NT2/D1 (cell line): Measurements from ENCODE around the gene KIDINS220.

ENCODE experiments used
- YY1 ChIP-seq: IDR thresholded peaks from 2 replicates; pipeline ENCODE4 v1.6.1; 2011; ENCODE audit not compliant: insufficient read length, insufficient read depth
- ZNF274 ChIP-seq: IDR thresholded peaks from 2 replicates; pipeline ENCODE4 v1.6.1; 2011; ENCODE audit warnings: mild to moderate bottlenecking, low read depth, low read length

GRCh38 chr2:8872821-8873432, 35.5 kb upstream of the KIDINS220 start:
- TF ChIP-seq ZNF274 (no peak), YY1 (no peak)
